ENCODE measurements around the gene RPN1.

Gene RPN1

DNA sequence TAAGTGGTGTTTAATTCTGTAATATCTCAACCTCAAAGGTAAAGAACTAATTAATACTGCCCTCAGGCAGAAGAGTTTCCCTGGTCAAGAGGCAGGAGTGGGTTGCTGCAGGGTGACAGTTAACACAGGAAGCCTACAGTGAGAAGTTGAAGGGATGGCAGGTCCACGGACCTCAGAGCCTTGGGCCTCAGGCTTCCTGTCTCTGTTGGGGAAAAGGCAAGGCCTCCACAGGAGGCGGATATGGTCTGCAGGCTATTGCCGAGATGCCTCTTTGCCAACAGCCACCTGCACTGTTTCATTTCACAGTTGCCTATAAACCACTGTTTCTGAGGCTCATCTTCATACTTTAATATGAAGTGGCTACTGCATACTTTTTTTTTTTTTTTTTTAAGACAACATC lies 33.3 kb upstream of the RPN1 start:
- TF ChIP-seq, protein P1, sequence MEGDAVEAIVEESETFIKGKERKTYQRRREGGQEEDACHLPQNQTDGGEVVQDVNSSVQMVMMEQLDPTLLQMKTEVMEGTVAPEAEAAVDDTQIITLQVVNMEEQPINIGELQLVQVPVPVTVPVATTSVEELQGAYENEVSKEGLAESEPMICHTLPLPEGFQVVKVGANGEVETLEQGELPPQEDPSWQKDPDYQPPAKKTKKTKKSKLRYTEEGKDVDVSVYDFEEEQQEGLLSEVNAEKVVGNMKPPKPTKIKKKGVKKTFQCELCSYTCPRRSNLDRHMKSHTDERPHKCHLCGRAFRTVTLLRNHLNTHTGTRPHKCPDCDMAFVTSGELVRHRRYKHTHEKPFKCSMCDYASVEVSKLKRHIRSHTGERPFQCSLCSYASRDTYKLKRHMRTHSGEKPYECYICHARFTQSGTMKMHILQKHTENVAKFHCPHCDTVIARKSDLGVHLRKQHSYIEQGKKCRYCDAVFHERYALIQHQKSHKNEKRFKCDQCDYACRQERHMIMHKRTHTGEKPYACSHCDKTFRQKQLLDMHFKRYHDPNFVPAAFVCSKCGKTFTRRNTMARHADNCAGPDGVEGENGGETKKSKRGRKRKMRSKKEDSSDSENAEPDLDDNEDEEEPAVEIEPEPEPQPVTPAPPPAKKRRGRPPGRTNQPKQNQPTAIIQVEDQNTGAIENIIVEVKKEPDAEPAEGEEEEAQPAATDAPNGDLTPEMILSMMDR (IDR thresholded peaks at IDR 0.05): no peak

DNA sequence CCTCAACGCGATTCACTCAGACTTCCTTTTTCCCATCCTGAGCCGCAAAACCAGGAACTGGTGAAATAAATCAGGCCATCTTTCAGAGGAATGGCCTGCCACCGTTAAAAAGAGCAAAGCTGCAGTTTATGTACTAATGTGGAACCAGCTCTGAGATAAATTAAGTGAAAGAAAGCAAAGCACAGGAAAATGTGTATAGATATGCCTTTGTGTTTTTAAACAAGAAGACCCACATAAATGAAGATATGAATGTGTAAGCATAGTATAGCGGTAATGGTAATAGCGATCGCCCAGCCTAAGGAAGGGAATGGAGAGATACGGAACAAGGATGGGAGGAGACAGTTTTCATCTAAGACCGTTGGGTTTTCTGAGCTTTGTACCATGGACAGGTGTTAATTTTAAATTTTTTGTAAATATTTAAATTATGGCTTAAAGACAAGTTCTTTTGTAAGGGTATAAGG lies 30.8 kb upstream of the RPN1 start:
- TF ChIP-seq, protein P1 (IDR thresholded peaks at IDR 0.05): no peak

DNA sequence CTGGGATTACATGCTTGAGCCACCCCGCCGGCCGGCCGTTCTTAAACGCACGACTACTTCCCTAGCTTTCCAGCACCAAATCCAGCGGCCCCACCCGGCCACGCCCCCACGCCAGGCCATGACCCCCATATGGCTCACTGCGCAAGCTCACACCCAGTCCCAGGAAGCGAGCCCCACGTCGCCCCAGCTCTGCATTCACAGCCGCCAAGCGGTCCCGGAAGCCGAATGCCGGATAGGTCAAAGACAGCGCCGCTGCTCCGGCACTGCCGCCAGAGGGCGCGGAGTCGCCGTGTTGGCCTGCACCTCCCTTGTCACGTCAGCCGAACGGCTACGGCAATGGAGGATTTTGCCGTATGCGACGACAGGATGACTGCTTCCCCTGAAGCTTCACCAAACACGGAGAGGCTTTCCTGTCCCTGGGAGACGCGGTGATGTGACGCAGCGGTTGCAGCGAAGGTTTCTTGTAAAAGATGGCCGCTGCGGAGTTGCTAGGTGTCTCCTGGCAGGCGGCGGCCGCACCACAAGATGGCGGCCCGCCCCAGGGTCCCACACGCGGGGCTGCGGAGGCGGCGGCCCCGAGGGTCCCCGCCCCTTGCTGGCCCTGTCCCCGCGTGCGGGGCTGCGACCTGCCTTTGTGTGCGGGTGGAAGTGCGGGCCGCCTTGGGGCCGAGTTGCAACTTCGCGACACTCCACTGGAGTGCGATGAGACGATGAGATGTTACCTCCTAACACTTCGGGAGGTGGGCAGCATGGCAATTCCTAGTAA lies 30.2 kb upstream of the RPN1 start:
- TF ChIP-seq, protein P1 (IDR thresholded peaks at IDR 0.05): peak; percentile 98

DNA sequence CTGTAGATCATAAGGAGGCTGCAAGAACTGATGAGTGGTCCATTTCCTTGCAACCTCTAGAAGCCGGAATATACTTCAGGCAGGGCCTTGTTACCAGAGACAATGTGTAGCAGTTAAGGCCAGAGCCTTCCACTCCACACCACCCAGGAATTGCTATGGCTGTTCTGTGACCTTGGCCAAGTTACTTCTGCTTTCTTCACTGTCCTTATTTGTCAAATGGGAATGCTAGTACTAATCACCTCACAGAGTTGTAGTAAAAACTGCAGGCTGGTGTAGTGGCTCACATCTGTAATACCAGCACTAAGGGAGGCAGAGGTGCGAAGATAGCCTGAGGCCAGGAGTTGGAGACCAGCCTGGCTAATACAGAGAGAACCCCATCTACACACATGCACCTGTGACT lies 28.7 kb upstream of the RPN1 start:
- TF ChIP-seq, protein P1 (IDR thresholded peaks at IDR 0.05): no peak

DNA sequence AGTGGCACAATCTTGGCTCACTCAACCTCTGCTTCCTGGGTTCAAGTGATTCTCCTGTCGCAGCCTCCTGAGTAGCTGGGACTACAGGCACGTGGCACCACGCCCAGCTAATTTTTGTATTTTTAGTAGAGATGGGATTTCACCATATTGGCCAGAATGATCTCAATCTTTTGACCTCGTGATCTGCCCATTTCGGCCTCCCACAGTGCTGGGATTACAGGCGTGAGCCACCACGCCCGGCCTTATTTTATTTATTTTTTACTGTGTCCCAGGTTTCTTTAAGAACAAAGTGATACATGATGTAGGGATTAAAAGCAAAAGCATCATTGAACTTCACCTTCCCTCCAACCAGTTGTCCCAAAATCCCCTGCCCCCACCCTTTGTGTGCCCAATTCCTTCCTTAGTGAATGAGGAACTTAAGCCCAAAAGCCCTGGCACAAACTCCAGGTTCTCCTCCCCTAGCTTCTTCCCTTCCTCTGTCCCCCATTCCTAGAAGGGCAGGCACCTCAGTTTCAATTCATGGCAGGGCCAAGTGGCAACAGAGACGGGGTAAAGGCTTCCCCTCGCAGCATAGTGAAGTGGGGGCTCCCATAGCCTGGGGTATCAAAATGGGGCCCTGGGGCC lies 23.7 kb upstream of the RPN1 start:
- TF ChIP-seq, protein P1 (IDR thresholded peaks at IDR 0.05): no peak

DNA sequence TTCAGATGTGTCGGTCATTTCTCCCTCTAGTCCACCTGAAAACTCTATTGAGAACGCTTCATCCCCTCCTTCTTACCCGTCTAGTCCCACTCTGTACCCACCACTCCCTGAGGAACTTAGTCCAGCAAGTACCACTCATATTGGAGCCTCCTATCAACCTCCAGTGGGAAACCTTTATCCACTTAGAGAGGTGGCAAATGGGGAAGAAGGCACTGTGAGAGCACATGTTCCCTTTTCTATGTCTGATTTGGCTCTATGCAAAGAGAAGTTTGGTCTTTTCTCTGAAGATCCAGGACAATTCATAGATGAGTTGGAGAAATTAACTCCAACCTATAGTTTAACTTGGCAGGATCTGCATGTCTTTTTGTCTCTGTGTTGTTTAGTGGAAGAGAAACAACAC lies 17.0 kb upstream of the RPN1 start:
- TF ChIP-seq, protein P1 (IDR thresholded peaks at IDR 0.05): no peak

DNA sequence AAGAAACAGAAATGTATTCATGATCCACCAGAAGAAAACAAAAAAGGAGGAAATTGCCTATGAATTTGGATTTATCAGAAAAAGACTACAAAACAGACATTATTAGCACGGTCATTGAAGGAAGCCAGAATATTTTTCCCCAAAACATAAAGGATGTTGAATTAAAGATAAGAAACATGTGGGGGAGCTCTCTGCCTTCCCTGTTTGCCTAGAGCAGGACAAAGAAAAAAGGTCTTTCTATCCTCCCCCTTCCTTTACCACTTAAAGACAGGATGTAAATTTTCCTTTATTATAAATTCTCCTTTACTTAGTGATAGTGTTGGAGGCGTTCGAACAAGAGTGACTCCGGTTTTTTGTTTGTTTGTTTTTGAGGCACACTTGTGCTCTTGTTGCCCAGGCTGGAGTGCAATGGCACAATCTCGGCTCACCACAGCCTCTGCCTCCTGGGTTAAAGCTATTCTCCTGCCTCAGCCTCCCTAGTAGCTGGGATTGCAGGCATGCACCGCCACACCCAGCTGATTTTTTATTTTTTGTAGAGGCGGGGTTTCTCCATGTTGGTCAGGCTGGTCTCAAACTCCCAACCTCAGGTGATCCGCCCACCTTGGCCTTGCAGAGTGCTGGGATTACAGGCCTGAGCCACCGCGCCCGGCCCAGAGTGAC lies 14.9 kb upstream of the RPN1 start:
- TF ChIP-seq, protein P1 (IDR thresholded peaks at IDR 0.05): peak; percentile 31; the same call in 1 of the 2 replicates

All from LNCAP (cell line).